Stimulated activated CD8-positive, alpha-beta memory T cell treated with anti-CD3 and anti-CD28 coated beads, Interleukin-4, amount 100 ng/mL, for 48 hours (primary cell): Measurements from ENCODE around the gene FHDC1.

Experiments
- DNase-seq: peaks from one replicate; pipeline ENCODE4 v3.0.0-alpha.2; 2020

Gene FHDC1

DNA sequence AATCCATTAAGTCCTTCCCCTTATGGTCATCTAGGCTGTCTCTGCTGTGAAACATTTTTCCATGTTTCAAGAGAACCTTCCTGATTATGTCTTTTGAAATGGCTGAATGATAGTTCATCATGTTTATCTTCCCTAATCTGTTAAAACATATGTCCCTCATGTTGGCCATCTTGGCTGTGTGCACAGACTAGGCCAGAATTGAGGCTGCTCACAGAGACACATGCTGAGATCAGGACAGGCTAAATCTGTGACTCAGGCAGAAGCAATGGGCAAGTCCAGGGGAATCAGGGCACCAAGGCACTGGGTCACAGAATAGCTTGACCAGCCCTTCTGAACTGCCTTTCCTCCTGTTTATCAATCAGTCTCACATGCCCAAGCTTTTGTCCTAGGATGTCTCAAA is 78.3 kb downstream of the FHDC1 start:
- DNase-seq = no peak

DNA sequence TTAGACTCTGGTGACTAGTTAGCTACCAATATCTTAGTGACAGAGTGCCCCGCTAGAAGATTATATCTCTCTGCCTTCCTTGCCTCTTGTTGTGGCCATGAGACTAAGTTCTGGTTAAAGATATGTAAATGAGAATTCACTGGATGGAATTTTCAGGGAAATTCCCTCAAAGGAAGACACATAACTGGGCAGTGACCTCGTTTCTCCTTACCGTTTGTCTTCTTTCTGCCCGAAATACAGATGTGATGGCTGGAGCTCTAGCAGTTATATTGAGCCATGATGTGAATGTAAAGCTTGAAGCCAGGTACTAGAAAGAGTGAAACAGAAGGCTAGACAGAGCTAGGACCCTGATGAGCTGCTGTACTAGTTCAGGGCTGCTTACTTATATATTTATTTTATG is 80.5 kb downstream of the FHDC1 start:
- no peak for DNase-seq

DNA sequence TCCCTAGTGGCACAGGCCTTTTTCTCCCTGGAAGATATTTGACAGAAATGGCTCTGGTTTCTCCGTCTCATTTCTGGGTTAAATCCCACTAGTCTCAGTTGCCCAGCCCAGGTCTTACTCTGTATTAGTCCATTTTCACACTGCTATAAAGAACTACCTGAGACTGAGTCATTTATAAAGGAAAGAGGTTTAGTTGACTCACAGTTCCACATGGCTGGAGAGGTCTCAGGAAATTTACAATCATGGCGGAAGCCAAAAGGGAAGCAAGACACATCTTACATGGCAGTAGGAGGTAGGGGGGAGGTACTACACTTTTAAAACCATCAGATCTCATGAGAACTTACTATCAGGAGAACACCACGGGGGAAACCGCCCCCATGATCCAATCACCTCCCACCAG is 81.9 kb downstream of the FHDC1 start:
- no peak for DNase-seq

DNA sequence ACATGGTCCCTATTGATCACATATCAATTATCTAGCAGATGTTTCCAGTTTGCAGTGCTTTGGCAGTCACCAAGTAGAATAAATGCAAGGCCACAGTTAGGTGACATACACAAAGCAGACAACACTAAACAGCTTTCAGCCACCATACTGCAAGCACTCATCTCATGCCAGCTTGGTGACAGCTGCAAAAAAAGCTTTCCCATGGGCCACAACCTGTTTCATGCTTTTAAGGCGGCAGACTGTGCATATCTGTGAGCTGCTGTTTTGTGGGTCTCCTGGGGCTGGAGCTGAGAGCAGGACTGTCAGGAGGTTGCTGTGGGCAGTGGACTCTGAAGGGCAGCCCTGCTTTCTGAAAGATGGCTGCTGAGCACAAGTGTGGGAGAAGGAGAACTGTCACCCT is 82.6 kb downstream of the FHDC1 start:
- DNase-seq = no peak

DNA sequence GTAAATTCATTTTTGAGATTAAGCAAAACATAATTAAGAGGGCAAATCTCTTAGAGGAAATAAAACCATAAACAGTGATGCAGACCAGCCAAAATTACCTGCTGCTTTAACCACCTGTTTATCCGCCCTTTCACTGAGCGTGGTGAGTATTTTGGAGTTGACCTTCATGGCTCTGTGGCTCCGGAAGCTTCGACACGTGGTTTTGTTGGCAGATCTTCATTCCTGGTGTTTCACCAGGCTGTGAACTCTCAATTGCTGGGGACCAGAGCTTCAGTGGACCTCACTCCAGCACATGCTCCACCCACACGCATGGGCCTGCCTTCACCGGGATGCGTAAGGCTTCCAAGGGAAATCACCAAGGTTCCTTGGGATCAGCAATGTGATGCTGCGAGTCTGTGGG is 83.8 kb downstream of the FHDC1 start:
- no peak for DNase-seq

DNA sequence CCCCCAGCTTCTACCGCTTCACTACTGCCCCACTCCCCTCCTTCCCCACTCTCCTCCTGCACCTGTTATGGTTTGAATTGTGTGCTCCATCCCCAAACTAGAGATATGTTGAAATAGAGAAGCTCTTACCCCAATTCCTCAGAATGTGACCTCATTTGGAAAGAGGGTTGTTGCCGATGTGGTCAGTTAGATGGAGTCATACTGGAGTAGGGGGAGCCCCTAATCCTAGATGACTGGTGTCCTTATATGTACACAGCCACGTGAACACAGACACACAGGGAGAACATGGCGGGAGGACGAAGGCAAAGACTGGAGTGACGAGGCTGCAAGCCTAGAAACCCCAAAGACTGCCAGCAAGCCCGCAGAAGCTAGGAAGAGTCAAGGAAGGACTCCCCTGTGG is 84.3 kb downstream of the FHDC1 start:
- DNase-seq = no peak

DNA sequence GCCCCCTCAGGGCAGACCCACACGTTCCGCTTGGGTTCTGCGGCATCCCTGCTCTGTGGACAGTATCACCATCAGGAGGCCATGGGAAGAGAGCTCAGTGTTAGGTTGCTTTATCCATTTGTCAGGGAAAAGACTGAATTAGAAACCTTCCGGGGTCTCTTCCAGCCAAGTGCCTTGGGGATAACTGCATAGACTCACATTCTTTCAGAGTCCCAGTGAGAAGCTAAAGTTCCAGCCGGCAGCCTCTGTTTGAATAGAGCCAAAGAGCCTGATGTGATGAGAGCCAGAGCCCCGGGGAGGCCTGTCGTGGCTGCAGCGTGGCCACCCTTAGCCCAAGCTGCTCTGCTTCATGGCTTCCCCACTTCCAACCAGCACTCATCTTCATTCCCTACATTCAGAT is 85.2 kb downstream of the FHDC1 start:
- no peak for DNase-seq

DNA sequence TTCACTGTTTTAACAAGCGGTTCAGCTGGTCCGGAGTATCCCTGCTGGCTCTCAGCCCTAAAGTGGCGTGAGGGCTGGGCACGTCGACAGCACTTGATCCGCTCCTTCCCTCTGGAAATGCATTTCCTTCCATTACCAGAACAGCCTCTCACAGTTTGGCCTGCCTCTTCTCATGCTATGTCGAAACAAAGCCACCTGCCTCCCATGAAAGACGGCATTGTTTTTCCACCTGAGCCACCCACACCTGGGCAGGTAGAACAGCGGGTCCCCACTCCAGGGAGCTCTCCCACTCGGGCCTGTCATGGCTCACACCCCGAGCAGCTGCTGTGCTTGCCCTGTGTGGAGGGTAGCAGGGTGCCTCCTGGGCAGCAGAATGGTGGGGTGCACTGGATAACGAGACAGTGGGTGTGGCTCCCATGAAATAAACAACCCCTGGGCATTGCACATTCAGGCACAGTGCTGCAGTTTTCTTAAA is 86.2 kb downstream of the FHDC1 start:
- no peak for DNase-seq

DNA sequence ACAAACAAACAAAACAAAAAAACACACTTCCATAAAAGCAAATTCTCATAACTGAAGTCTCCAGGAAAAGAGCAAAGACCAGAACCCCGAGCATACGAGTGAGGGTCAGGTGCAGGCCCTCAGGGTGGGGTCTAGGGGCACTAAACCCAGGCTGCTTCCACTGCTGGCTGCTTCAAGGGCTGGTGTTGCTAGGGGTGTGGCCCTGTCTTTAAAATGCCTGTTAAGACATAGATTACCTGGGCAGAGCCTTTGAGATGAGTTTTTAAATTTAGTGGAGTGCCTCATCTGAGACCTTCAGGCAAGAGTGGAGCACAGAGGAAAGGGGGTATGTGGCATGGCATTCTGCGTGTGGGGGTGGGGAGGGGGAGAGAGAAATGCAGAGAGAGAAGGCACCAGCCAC is 87.0 kb downstream of the FHDC1 start:
- no peak for DNase-seq

DNA sequence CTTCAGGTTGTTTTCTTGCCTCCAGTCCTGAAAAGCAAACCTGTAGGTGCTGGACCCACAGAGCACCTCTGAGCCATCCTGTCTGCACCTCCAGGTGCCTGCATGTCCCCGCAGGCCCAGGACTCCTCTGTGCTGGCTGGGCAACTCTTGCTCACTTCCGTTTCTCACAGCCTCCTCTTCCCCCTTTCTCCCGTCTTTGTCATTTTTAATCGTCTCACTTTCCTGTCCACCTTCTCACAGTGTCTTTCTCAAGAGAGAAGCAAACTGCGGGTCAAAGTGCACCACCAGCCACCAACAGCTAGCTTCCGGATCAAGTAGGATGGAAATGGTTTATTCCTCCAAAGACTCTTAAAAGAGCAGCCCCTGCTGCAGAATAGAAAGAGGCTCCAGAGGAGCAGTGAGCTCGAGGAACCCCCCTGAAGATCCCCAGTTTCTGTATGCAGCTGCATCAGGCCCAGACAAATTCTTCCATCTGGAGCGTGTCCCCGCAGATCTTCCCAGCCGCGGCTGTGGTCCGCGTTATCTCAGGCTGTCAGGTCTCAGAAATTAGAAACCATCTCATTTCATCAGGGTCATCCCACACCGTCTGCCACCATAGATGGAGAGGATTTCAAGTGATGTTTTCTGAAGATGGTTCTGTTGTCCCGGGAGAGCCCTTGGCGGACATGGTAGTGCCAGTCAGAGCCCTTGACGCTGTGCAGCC is 87.7 kb downstream of the FHDC1 start:
- DNase-seq = no peak

DNA sequence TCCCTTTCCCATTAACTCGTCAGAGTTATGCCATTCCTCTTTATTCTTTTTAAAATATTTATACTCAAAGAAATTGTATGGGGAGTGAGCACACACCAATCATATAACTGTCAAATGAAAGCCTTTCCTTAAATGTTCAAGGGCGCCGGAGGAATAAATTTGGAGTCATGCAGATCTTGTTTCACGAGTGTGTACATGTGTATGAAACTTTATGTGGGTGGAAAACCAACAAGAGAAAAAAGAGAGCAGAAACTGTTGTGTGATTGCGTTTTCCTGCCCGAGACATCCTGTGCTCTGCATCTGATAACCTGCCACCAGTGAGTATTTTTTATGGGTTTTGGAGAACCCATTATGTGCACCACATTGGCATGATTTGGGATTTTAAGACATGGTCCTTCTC is 88.3 kb downstream of the FHDC1 start:
- no peak for DNase-seq

DNA sequence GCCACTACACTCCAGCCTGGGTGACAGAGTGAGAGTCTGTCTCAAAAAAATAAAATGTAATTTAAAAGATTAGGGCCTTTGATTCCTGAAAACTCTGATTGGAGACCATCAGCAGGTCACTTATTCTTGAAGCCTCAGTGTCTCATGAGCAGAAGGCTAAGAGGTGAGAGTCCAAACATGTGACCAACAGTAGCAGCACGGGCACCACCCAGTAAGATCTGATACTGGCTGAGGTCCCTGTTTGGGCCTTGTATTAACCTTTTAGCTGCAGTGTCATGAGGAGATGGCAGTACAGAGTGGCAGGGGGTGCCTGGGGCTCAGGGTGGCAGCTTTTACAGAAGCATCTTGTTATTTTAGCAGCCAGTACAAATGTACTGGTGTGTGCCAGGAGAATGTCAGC is 89.3 kb downstream of the FHDC1 start:
- no peak for DNase-seq

DNA sequence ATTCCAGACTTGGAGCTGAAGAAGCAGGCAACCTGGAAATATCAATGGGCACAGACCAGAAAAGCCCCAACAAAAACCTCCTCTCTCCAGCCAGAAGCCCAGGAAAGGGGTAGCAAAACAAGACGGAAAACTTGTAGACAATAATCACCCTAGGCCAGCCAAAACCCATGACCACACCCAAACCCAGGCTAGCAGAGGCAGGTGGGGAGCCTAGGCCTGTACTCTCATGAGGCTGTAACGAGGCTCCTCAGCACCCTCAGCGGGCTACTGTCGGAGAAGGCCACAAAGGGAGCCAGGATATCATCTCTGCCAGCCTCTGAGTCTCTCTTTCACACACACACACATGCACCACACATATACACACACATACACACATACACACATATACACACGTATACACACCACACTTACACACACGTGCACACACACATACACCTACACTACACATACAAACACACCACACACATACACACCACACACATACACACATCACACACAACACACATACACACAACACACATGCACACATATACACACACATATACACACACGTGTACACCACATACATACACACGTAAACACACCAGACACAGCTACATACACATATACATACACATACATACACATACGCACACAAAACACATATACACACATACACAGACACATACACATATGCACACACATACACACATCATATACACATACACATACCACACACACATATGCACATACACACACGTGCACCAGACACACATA is 90.6 kb downstream of the FHDC1 start:
- DNase-seq = no peak

DNA sequence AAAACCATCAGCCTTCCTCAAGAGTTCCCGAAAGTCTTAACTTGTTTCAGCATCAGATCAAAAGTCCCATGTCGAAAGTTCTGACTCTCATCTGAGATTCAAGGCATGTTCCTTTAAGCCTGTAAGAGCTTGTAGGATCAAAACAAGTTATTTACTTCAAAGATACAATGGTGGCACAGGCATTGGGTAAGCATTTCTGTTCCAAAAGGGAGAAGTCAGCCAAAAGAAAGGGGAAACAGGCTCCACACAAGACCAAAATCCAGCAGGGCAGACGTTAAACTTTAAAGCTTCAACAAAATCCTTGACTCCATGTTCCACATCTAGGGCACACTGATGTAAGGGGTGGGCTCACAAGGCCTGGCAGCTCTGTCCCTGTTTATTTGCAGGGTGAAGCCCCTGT is 91.7 kb downstream of the FHDC1 start:
- DNase-seq = no peak

DNA sequence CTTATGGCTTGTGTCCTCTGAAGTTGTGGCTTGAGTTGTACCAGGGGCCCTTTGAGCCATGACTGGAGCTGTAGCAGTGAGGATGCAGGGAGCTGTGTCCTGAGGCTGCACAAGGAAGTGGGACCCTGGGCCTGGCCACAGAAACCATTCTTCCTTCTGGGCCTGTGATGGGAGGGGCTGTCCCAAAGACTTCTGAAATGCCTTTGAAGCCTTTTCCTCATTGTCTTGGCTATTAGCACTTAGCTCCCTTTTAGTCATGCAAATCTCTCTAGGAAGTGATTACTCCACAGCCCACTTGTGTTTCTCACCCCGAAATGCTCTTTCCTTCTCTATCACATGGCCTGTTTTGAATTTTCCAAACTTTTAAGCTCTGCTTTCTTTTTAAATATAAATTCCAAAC is 92.4 kb downstream of the FHDC1 start:
- no peak for DNase-seq
